Epithelial cell of prostate (primary cell): ENCODE measurements around the gene FAS.

ENCODE experiments used
- DNase-seq: peaks from one replicate; pipeline ENCODE4 v3.0.0-alpha.2; 2011; ENCODE audit warnings: low read depth, low spot score
- H3K27ac ChIP-seq: fragments of 450-650 bp; 2 replicates; pipeline ENCODE4 v1.5.1; 2017; ENCODE audit warnings: mild to moderate bottlenecking

FAS gene

GRCh38 chr10:88968391-88968790 is 22.2 kb upstream of the FAS start:
- no peak for DNase-seq
- H3K27ac ChIP-seq, result no peak overlapping the region

DNA sequence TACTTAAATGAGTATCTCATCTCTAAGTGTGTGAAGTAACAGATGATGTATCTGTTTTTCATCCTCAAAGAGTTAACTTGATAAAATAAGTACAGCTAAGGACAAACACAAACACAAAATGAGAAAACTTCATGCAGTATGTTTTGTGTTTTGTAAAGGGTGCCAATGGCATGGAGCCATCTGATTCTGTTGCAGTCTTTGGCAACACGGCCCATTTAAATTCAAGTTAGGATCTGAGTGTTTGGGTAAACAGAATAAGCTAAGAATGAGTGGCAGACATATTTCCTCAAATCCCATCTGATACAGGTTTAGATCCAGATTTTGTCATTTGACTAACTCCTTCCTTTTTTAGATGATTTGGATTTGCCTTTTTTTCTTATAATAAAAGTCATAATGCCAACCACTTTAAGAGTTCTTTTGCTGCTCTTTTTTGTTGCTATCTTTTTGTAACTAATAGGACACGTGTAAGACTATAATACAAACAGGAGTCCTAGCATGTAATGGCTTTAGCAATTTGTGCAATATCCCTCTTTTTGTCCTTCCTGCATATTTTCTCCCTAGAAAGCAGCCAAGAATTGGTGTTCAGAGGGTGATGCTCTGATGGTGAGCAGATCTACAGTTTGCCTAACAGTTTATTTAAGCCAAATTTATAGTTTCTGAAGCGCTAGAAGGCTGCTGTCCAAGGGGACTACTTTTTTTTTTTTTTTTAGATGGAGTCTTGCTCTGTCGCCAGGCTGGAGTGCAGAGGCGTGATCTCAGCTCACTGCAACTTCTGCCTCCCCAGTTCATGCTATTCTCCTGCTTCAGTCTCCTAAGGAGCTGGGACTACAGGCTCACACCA is 19.2 kb upstream of the FAS start:
- DNase-seq, result no peak
- no peak overlapping the region for H3K27ac ChIP-seq

DNA sequence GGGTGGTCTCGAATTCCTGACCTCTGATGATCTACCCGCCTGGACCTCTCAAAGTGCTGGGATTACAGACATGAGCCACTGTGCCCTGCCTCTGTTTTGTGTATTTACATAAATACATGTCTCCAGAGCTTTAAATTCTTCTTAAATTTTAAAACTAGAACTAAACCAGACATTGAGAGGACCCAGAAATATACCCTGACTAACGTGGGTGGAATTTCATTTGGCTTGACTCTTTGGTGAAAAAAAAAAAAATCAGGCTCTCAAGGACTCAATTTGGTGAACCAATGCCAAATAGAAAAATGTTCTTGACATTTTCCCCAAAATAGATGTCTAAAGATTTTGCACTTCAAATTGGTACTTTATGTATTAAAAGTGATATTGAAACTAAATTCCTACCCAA is 16.6 kb upstream of the FAS start:
- no peak overlapping the region for H3K27ac ChIP-seq
- no peak for DNase-seq

DNA sequence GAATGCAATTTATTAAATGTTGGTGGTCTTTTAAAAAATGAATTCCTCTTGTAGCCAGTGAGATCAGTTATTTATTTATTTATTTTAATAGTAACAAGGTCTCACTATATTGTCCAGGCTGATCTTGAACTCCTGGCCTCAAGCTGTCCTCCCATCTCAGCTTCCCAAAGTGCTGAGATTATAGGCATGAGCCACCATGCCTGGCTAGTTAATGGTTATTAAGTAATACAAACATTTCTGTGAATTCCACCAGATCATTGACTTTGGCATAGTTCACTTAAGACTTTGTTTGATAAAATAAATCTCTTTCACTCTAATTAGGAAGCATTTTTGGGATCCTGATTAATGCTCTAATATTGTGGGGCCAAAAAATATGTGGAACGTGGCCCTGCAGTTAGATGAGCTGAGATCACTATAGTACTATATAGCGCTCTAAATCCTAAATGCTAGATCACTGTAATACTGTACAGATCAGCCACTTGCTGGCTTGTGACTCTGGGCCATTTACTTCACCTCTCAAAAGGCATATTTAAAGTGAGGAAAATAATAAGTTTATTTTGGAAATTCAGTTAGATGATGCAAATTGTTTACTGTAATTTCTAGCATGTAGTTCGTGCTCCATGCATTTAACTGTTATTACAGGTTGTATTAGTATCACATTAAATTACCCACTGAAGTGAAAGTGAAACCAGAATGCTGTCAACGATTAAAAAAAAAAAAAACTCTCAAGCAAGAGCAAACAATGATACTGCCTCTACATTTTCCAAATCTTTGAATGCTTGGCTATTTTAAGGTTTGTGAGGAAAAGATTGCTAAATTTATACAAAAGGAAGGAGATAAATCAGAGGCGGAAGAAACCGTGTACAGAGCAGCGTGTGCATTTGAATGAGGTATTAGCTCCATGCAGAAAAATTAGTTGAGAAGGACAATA is 15.9 kb upstream of the FAS start:
- DNase-seq, result no peak
- H3K27ac ChIP-seq, result no peak overlapping the region

DNA sequence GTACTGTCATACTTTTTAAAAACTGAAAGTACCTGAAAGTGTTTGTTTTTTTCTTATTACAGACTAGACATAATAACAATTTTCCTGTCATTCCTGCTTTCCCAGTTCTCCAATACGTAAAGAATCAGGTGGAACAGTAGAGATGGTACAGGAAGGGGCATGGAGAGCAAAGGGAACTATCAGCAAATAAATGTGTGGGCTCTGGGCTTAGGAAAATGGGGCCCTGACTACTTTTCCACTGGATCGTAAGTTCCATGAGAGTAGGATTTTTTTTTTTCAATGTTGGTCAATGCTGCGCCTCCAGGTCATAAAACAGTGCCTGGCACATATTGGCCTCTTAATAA is 15.2 kb upstream of the FAS start:
- DNase-seq, result no peak
- H3K27ac ChIP-seq, result no peak overlapping the region

GRCh38 chr10:88978463-88978862 is 12.1 kb upstream of the FAS start:
- no peak for DNase-seq
- H3K27ac ChIP-seq, result no peak overlapping the region

DNA sequence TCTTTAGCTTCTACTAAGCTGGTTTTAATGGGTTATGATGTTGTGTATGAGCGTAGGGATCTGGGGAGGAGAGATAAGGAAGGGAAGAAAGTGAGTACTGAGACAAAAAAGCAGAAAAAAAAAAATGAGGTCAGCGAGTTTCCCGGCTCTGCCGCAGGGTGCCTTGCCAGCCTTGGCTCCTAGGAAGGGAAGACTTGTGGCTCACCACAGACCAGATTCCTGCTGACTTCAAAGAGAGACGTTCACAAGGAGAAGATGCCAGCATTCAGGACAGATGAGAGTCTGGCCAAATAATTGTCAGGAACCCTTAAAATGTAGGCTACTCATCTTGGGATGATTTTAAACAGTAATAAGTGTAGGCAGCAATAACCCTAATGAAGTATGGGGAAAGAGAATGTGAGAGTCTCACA is 11.4 kb upstream of the FAS start:
- DNase-seq, result no peak
- no peak overlapping the region for H3K27ac ChIP-seq

GRCh38 chr10:88979603-88980002 is 11.0 kb upstream of the FAS start:
- H3K27ac ChIP-seq, result no peak overlapping the region
- DNase-seq, result no peak

- no peak for DNase-seq
- H3K27ac ChIP-seq, result no peak overlapping the region
Observed at GRCh38 chr10:88980247-88980646, 10.4 kb upstream of the FAS start.

GRCh38 chr10:88980800-88981199 is 9.8 kb upstream of the FAS start:
- H3K27ac ChIP-seq, result no peak overlapping the region
- no peak for DNase-seq

- no peak for DNase-seq
- H3K27ac ChIP-seq, result no peak overlapping the region
Observed at GRCh38 chr10:88981435-88981834, 9.2 kb upstream of the FAS start.

DNA sequence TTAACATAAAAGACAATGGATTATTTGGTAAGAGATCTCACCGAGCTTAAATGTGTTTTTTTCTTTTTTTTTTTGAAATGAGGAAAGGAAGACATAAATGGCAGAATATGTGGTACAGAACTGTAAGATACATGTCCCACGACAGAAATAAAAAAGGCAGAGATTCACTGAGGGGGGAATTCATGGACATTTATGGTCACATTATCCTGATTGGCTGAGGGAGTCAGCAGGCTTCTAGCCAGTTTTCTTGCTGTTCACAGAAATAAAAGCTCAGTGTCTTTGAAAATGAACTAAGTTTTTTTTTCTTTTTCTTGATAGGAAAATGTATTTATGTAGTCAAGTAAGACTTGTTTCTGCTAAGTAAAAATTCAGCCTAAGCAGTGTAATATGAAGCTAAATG is 8.2 kb upstream of the FAS start:
- H3K27ac ChIP-seq, result no peak overlapping the region
- DNase-seq, result no peak

GRCh38 chr10:88983206-88983605 is 7.4 kb upstream of the FAS start:
- H3K27ac ChIP-seq, result no peak overlapping the region
- DNase-seq, result no peak

- no peak overlapping the region for H3K27ac ChIP-seq
- no peak for DNase-seq
Observed at GRCh38 chr10:88983939-88984338, 6.7 kb upstream of the FAS start.

- DNase-seq, result no peak
- H3K27ac ChIP-seq, result no peak overlapping the region
Observed at GRCh38 chr10:88984525-88984924, 6.1 kb upstream of the FAS start.

- no peak for DNase-seq
- H3K27ac ChIP-seq, result no peak overlapping the region
Observed at GRCh38 chr10:88986549-88987242, 3.9 kb upstream of the FAS start.

DNA sequence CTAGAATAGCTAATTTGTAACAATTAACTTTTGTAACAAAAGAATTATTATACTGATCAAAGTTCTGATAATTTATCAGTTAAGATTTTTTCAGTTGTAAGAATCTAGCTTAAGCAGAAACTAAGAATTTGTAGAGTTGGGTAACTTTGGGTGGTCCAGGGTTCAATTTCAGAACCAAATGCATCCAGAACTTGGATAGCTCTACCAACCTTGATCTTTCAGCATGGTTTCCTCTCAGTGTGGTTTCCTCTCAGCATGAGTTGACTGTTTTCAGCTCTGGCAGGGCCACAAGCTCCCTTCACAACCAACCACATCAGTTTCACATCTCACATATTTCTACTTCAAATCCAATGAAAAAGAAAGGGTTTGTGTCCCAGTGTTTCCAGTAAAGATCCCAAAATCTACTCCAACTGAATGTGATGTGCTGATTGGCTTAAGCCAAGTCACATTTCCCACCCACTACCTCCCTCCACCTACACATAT is 3.3 kb upstream of the FAS start:
- DNase-seq, result no peak
- H3K27ac ChIP-seq, result no peak overlapping the region

DNA sequence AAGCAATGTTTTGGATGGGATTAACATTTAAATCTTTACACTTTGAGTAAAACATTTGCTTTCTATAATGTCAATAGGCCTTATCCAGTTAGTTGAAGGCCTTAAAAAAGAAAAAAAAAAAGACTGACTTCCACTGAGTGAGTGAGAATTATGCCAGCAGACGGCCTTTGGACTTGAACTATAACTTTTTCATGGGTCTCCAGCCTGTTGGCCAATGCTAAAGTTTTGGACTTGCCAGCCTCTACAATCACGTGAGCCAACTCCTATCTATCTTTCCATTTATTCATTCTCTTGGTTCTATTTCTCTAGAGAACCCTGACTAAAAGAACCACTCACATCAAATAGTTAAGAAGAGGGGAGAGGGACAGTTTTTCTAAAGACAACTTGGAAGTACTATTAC is 2.8 kb upstream of the FAS start:
- no peak for DNase-seq
- H3K27ac ChIP-seq, result no peak overlapping the region

DNA sequence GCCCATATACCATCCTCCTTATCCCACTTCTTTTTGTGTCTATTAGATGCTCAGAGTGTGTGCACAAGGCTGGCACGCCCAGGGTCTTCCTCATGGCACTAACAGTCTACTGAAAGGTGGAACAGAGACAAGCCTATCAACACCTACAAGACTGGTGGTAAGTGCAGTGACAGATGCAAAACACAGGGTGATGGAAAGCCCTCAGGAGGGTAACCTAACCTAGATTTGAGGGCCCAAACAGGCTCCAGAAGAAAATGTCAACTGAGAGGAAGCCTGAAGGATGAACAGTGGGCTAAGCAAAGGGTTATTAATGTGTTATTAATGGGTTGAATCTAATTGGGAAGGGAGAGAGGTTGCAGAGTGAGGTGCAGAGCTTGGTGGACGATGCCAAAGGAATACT is 1.2 kb upstream of the FAS start:
- DNase-seq, result no peak
- peak overlapping the region; percentile 99 for H3K27ac ChIP-seq

- no peak for DNase-seq
Observed at GRCh38 chr10:88989824-88990383, 694 bp upstream of the FAS start.

More at GRCh38 chr10:88989824-88990383, 694 bp upstream of the FAS start:
- H3K27ac ChIP-seq, result peak overlapping the region; percentile 99
